HG02763 (cell line): ENCODE measurements around the gene DYNLT2.
"Not testable (repeated sequence)": the region's sequence is repeated elsewhere in the genome, so short reads cannot be mapped to it uniquely, and the experiment has no call there.

ENCODE experiments used
- ATAC-seq: cut with Tn5 transposase; IDR thresholded peaks from one replicate; pipeline ENCODE4 v1.9.1; 2021; ENCODE audit warnings: mild to moderate bottlenecking, moderate library complexity; ENCODE audit not compliant: unreplicated experiment

Gene DYNLT2

GRCh38 chr6:169783971-169784820, 32.8 kb upstream of the DYNLT2 start:
- ATAC-seq: no peak

- ATAC-seq: no peak
Observed at GRCh38 chr6:169783401-169783800, 32.0 kb upstream of the DYNLT2 start.

- ATAC-seq: no peak
Observed at GRCh38 chr6:169782966-169783365, 31.6 kb upstream of the DYNLT2 start.

GRCh38 chr6:169780571-169781091, 29.3 kb upstream of the DYNLT2 start:
- no peak for ATAC-seq

GRCh38 chr6:169779896-169780295, 28.5 kb upstream of the DYNLT2 start:
- ATAC-seq: no peak

GRCh38 chr6:169779092-169779815, 27.9 kb upstream of the DYNLT2 start:
- no peak for ATAC-seq

- ATAC-seq: no peak
Observed at GRCh38 chr6:169778646-169779045, 27.3 kb upstream of the DYNLT2 start.

- ATAC-seq: no peak
Observed at GRCh38 chr6:169777896-169778295, 26.5 kb upstream of the DYNLT2 start.

GRCh38 chr6:169776379-169776778, 25.0 kb upstream of the DYNLT2 start:
- no peak for ATAC-seq

GRCh38 chr6:169775321-169775720, 23.9 kb upstream of the DYNLT2 start:
- ATAC-seq: no peak

- no peak for ATAC-seq
Observed at GRCh38 chr6:169774347-169774746, 23.0 kb upstream of the DYNLT2 start.

GRCh38 chr6:169766921-169767736, 15.8 kb upstream of the DYNLT2 start:
- no peak for ATAC-seq

GRCh38 chr6:169766232-169766631, 14.9 kb upstream of the DYNLT2 start:
- ATAC-seq: no peak

- not testable (repeated sequence) for ATAC-seq
Observed at GRCh38 chr6:169765789-169766188, 14.4 kb upstream of the DYNLT2 start.

GRCh38 chr6:169763881-169764280, 12.5 kb upstream of the DYNLT2 start:
- no peak for ATAC-seq

- no peak for ATAC-seq
Observed at GRCh38 chr6:169763308-169763707, 11.9 kb upstream of the DYNLT2 start.

GRCh38 chr6:169755162-169755561, 3.8 kb upstream of the DYNLT2 start:
- ATAC-seq: no peak

- no peak for ATAC-seq
Observed at GRCh38 chr6:169752074-169752623, 777 bp upstream of the DYNLT2 start.

- ATAC-seq: no peak
Observed at GRCh38 chr6:169746556-169746955, 4.8 kb downstream of the DYNLT2 start.

GRCh38 chr6:169745405-169745804, 6.0 kb downstream of the DYNLT2 start:
- no peak for ATAC-seq

GRCh38 chr6:169741344-169741743, 10.0 kb downstream of the DYNLT2 start:
- ATAC-seq: no peak
